IMR-90 (cell line): Measurements from ENCODE around the gene MERTK. TPM values are rescaled to one million over a fixed set of nuclear protein-coding genes. Genes with fewer than 3 reads are reported as not detected.

ENCODE experiments used
- ATAC-seq: fragments of 200-7000 bp; cut with Tn5 transposase; 2 replicates; pipeline ENCODE4 v1.9.1; 2020; ENCODE audit warnings: low read depth, mild to moderate bottlenecking, moderate library complexity
- BruUV-seq: library from RNA; stranded (reverse); fragments of 400-500 nt; replicated peaks from 2 replicates; lab custom pipeline; 2021; lab: Mats Ljungman, UMichigan
- CTCF ChIA-PET: fragments of 300-600 bp; formaldehyde crosslinking; extraction: SDS; loops from one replicate; lab custom pipeline; 2021; ENCODE audit warnings: antibody characterized with exemption; lab: Yijun Ruan, JAX
- POLR2A ChIA-PET: fragments of 300-600 bp; sonication (Branson Sonifier 250); formaldehyde crosslinking; loops from one replicate; lab custom pipeline; 2022; ENCODE audit warnings: antibody characterized with exemption; ENCODE audit not compliant: unreplicated experiment; lab: Charles Lee
- DNase-seq: peaks from one replicate; pipeline ENCODE4 v3.0.0; 2013
- H2AFZ ChIP-seq: replicated peaks from 2 replicates; pipeline ENCODE3; 2013; ENCODE audit warnings: low read length, mild to moderate bottlenecking; ENCODE audit not compliant: poor library complexity
- H2AK5ac ChIP-seq: 2 replicates; pipeline ENCODE4 v1.6.1; 2013; ENCODE audit warnings: low read depth, low read length, inconsistent platforms
- H2AK9ac ChIP-seq: replicated peaks from 2 replicates; pipeline ENCODE3; 2013; ENCODE audit warnings: mild to moderate bottlenecking, low read depth, low read length, moderate library complexity; ENCODE audit not compliant: poor library complexity
- H2BK120ac ChIP-seq: 2 replicates; pipeline ENCODE4 v1.6.1; 2013; ENCODE audit warnings: low read depth, low read length, inconsistent platforms
- H2BK15ac ChIP-seq: 3 replicates; pipeline ENCODE4 v1.6.1; 2013; ENCODE audit warnings: low read depth, low read length, inconsistent platforms
- H2BK20ac ChIP-seq: 2 replicates; pipeline ENCODE4 v1.6.1; 2013; ENCODE audit warnings: low read depth, mild to moderate bottlenecking, inconsistent platforms, low read length, moderate library complexity
- H2BK5ac ChIP-seq: 2 replicates; pipeline ENCODE4 v1.6.1; 2013; ENCODE audit warnings: mild to moderate bottlenecking, low read depth, low read length, inconsistent platforms; ENCODE audit not compliant: poor library complexity, severe bottlenecking
- H3K14ac ChIP-seq: replicated peaks from 2 replicates; pipeline ENCODE4 v1.6.1; 2013; ENCODE audit warnings: low read depth, low read length, inconsistent platforms
- H3K18ac ChIP-seq: 2 replicates; pipeline ENCODE4 v1.6.1; 2013; ENCODE audit warnings: low read depth, low read length, control low read depth
- H3K23ac ChIP-seq: 2 replicates; pipeline ENCODE4 v1.6.1; 2013; ENCODE audit warnings: low read depth, low read length, inconsistent platforms
- H3K27ac ChIP-seq: 2 replicates; pipeline ENCODE4 v1.5.1; 2013; ENCODE audit warnings: mild to moderate bottlenecking, control low read depth, low read length; ENCODE audit not compliant: insufficient read depth
- H3K27me3 ChIP-seq: 2 replicates; pipeline ENCODE4 v1.6.1; 2013; ENCODE audit warnings: low read length; ENCODE audit not compliant: control insufficient read depth, insufficient read depth
- H3K36me3 ChIP-seq: 2 replicates; pipeline ENCODE4 v1.6.1; 2013; ENCODE audit warnings: low read length, mixed read lengths; ENCODE audit not compliant: control insufficient read depth, insufficient read depth
- H3K4ac ChIP-seq: 2 replicates; pipeline ENCODE4 v1.6.1; 2013; ENCODE audit warnings: low read depth, low read length, inconsistent platforms
- H3K4me1 ChIP-seq: 2 replicates; pipeline ENCODE4 v1.6.1; 2013; ENCODE audit warnings: low read length, mixed read lengths; ENCODE audit not compliant: control insufficient read depth, insufficient read depth
- H3K4me2 ChIP-seq: 2 replicates; pipeline ENCODE4 v1.6.1; 2013; ENCODE audit warnings: low read depth, mild to moderate bottlenecking, control low read depth, low read length, moderate library complexity
- H3K4me3 ChIP-seq: 2 replicates; pipeline ENCODE4 v1.5.1; 2013; ENCODE audit warnings: low read depth, mild to moderate bottlenecking, control low read depth, low read length, moderate library complexity; ENCODE audit not compliant: insufficient read depth
- H3K56ac ChIP-seq: 2 replicates; pipeline ENCODE4 v1.6.1; 2013; ENCODE audit warnings: low read length, inconsistent platforms; ENCODE audit not compliant: insufficient read depth; ENCODE audit errors: extremely low read depth
- H3K79me1 ChIP-seq, 2 experiments: 2 replicates each; pipeline ENCODE4 v1.6.1; 2013; ENCODE audit warnings: low read length in 2 of 2, inconsistent platforms in 1 of 2, low read depth in 1 of 2
- H3K9ac ChIP-seq: 2 replicates; pipeline ENCODE4 v1.6.1; 2013; ENCODE audit warnings: low read depth, low read length, control low read depth
- H3K9me1 ChIP-seq: 2 replicates; pipeline ENCODE4 v1.6.1; 2013; ENCODE audit warnings: low read length, inconsistent platforms; ENCODE audit not compliant: insufficient read depth
- H3K9me3 ChIP-seq: 2 replicates; pipeline ENCODE4 v1.6.1; 2013; ENCODE audit warnings: low read length; ENCODE audit not compliant: control insufficient read depth, insufficient read depth
- H4K20me1 ChIP-seq: 2 replicates; pipeline ENCODE4 v1.6.1; 2013; ENCODE audit warnings: low read length, inconsistent platforms; ENCODE audit not compliant: insufficient read depth
- H4K5ac ChIP-seq: 2 replicates; pipeline ENCODE4 v1.6.1; 2013; ENCODE audit warnings: mild to moderate bottlenecking, low read depth, low read length, control low read depth
- H4K8ac ChIP-seq, 2 experiments: 2 replicates each; pipeline ENCODE4 v1.6.1; 2013; ENCODE audit warnings: low read depth in 2 of 2, low read length in 2 of 2, control low read depth in 1 of 2, inconsistent platforms in 1 of 2
- H4K91ac ChIP-seq: 2 replicates; pipeline ENCODE4 v1.6.1; 2013; ENCODE audit warnings: low read depth, low read length, inconsistent platforms; ENCODE audit not compliant: insufficient read depth
- BHLHE40 ChIP-seq: fragments of 150-350 bp; IDR thresholded peaks from 2 replicates; pipeline ENCODE4 v1.6.1; 2016; ENCODE audit warnings: mild to moderate bottlenecking, low read depth, low read length
- CEBPB ChIP-seq: IDR thresholded peaks from 2 replicates; pipeline ENCODE4 v1.6.1; 2012; ENCODE audit warnings: low read depth, low read length, improper control_type of control experiment
- MAFK ChIP-seq: IDR thresholded peaks from 2 replicates; pipeline ENCODE4 v1.6.1; 2012; ENCODE audit warnings: low read depth, low read length, improper control_type of control experiment
- MXI1 ChIP-seq: IDR thresholded peaks from 2 replicates; pipeline ENCODE4 v1.6.1; 2012; ENCODE audit warnings: low read depth, mild to moderate bottlenecking, low read length, moderate library complexity, borderline replicate concordance
- NFE2L2 ChIP-seq: fragments of 150-350 bp; IDR thresholded peaks from 2 replicates; pipeline ENCODE4 v1.6.1; 2016; ENCODE audit warnings: low read depth, mild to moderate bottlenecking, low read length
- RAD21 ChIP-seq: IDR thresholded peaks from 2 replicates; pipeline ENCODE4 v1.6.1; 2012; ENCODE audit warnings: low read length, improper control_type of control experiment
- RFX5 ChIP-seq: IDR thresholded peaks from 2 replicates; pipeline ENCODE4 v1.8.0; 2012; ENCODE audit warnings: low read depth, mild to moderate bottlenecking, low read length, moderate library complexity
- WGBS, 2 experiments: methylation state at CpG; one replicate each; pipeline versions ENCODE4 v1.1.5 to v1.1.7; 2013; ENCODE audit warnings: missing lambda C conversion rate in 2 of 2; ENCODE audit not compliant: insufficient read length in 1 of 2; ENCODE audit errors: extremely low coverage in 2 of 2; 5-methylcytosine and 5-hydroxymethylcytosine counted together
- dilution Hi-C: fragments of 300-500 bp; cut with HindIII; formaldehyde crosslinking; loops from one replicate; pipeline ENCODE4 v1.14.3; 2018; ENCODE audit warnings: low sequenced_read_pairs; ENCODE audit not compliant: unreplicated experiment
- in situ Hi-C: fragments of 300-500 bp; cut with MboI; formaldehyde crosslinking; loops from 3 replicates; pipeline ENCODE4 v1.14.3; 2019; ENCODE audit warnings: low sequenced_read_pairs, inconsistent platforms, mixed read lengths
- intact Hi-C: fragments of 100-400 bp; cut with micrococcal nuclease; formaldehyde crosslinking; loops from 2 replicates; pipeline ENCODE4 v1.10.0; 2022
- polyA plus RNA-seq, 3 experiments: library from polyadenylated mRNA; depleted of rRNA; stranded (reverse); fragments of >200 nt; gene quantifications; 2 replicates each; pipeline ENCODE4 v1.2.3, GENCODE V29; 2012; ENCODE audit warnings: low replicate concordance in 1 of 3
- total RNA-seq: library from RNA; depleted of rRNA; stranded (reverse); fragments of >200 nt; gene quantifications from 2 replicates; pipeline ENCODE4 v1.2.3, GENCODE V29; 2012
- TF ChIP-seq, protein P1 (sequence below): conservative IDR thresholded peaks from 2 replicates; pipeline ENCODE4 v1.5.1; 2012; ENCODE audit warnings: mild to moderate bottlenecking, low read depth, low read length, improper control_type of control experiment

MERTK gene
- total and polyA plus RNA-seq, 2 of the 4 experiments (the other 2 are of a cell fraction) = 0.36 to 0.62 TPM

DNA sequence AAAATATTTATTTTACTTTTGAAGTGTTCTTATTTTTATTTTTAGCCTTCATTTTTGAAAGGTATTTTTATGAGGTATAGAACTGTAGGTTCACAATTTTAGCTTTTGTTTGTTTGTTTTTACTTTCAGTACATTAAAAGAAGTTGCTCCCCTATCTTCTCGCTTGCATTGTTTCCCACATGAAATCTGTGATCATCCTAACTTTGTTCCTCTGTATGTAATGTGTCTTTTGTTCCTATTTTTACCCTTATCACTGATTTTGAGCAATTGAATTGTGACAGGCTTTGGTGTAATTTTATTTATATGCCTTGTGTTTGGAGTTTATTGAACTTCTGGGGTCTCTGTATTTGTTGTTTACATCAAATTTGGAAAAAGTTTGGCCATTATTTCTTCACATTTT is 78.8 kb downstream of the MERTK start:
- Histone ChIP-seq H4K5ac (no peak overlapping the region), H3K18ac (no peak overlapping the region), H2BK15ac (no peak overlapping the region), H2AFZ (no peak overlapping the region), H2AK9ac (no peak overlapping the region), H3K4me2 (no peak overlapping the region), H3K27ac (no peak overlapping the region), H3K9ac (no peak overlapping the region), H3K79me1 (no peaks in the 10 kb centered on the region), H3K4ac (no peak overlapping the region), H2BK5ac (no peak overlapping the region), H3K9me1 (no peaks in the 10 kb centered on the region), H3K9me3 (peaks cover 4% of the 10 kb centered on the region), H4K91ac (no peak overlapping the region), H3K14ac (no peak overlapping the region), H4K20me1 (no peaks in the 10 kb centered on the region), H3K36me3 (no peaks in the 10 kb centered on the region), H2BK20ac (no peak overlapping the region), H3K23ac (no peak overlapping the region), H3K4me1 (peaks cover 7% of the 10 kb centered on the region), H3K27me3 (peaks cover 11% of the 10 kb centered on the region), H3K4me3 (no peak overlapping the region), H3K56ac (no peak overlapping the region), H2BK120ac (no peak overlapping the region), H2AK5ac (no peak overlapping the region), H4K8ac (no peak overlapping the region)
- ATAC-seq (no peak), DNase-seq (no peak)
- in situ Hi-C loops = no loop called here
- ChIA-PET CTCF (no interaction called here), POLR2A (no interaction called here)
- no TSS peak for BruUV-seq
- whole genome bisulfite sequencing, 2 experiments = no CpG with 5 or more reads among the region's 1 CpG
- intact Hi-C loops = no loop called here
- dilution Hi-C loops = no loop called here
- TF ChIP-seq RFX5 (no peak), MAFK (no peak), BHLHE40 (no peak), NFE2L2 (no peak), RAD21 (no peak), MXI1 (no peak), CEBPB (no peak)
- TF ChIP-seq, protein P1, sequence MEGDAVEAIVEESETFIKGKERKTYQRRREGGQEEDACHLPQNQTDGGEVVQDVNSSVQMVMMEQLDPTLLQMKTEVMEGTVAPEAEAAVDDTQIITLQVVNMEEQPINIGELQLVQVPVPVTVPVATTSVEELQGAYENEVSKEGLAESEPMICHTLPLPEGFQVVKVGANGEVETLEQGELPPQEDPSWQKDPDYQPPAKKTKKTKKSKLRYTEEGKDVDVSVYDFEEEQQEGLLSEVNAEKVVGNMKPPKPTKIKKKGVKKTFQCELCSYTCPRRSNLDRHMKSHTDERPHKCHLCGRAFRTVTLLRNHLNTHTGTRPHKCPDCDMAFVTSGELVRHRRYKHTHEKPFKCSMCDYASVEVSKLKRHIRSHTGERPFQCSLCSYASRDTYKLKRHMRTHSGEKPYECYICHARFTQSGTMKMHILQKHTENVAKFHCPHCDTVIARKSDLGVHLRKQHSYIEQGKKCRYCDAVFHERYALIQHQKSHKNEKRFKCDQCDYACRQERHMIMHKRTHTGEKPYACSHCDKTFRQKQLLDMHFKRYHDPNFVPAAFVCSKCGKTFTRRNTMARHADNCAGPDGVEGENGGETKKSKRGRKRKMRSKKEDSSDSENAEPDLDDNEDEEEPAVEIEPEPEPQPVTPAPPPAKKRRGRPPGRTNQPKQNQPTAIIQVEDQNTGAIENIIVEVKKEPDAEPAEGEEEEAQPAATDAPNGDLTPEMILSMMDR = no peak
